Dermis microvascular lymphatic vessel endothelial cell (primary cell): Measurements from ENCODE around the gene MCM9. TPM values are rescaled to one million over a fixed set of nuclear protein-coding genes. Genes with fewer than 3 reads are reported as not detected.
A peak's percentile ranks its signal among the peaks of the same experiment; 100 is the strongest.
"Not testable (repeated sequence)": the region's sequence is repeated elsewhere in the genome, so short reads cannot be mapped to it uniquely, and the experiment has no call there.

ENCODE experiments used
- DNase-seq, 2 donors: peaks; one replicate each; pipeline versions ENCODE4 v3.0.0 to v3.0.0-alpha.2; 2010; ENCODE audit warnings: low read depth in 2 of 2
- total RNA-seq: library from RNA; depleted of rRNA; stranded (reverse); fragments of >200 nt; gene quantifications from 2 replicates; pipeline ENCODE4 v1.2.1, GENCODE V29; 2014

The MCM9 gene
- total RNA-seq, 1 donor from 2014 or later, result 8.6 TPM

- peak; percentile 84 for DNase-seq
Observed at GRCh38 chr6:118800394-118801071, 134.4 kb downstream of the MCM9 start.

GRCh38 chr6:118799826-118800225 lies 135.1 kb downstream of the MCM9 start:
- no peak for DNase-seq

- DNase-seq, result not testable (repeated sequence)
Observed at GRCh38 chr6:118796548-118796947, 138.4 kb downstream of the MCM9 start.

GRCh38 chr6:118791499-118791898 lies 143.5 kb downstream of the MCM9 start:
- DNase-seq, result no peak

GRCh38 chr6:118789954-118790353 lies 145.0 kb downstream of the MCM9 start:
- no peak for DNase-seq

- DNase-seq, result no peak
Observed at GRCh38 chr6:118789419-118789818, 145.5 kb downstream of the MCM9 start.

- DNase-seq, result no peak
Observed at GRCh38 chr6:118788702-118789101, 146.3 kb downstream of the MCM9 start.

- peak; percentile 86 to 90 for DNase-seq
Observed at GRCh38 chr6:118787724-118788423, 147.1 kb downstream of the MCM9 start.

- no peak for DNase-seq
Observed at GRCh38 chr6:118786596-118787453, 148.1 kb downstream of the MCM9 start.

- DNase-seq, result no peak
Observed at GRCh38 chr6:118785601-118786000, 149.4 kb downstream of the MCM9 start.

GRCh38 chr6:118784641-118785164 lies 150.3 kb downstream of the MCM9 start:
- DNase-seq, result no peak

- DNase-seq, result peak; percentile 16 to 82
Observed at GRCh38 chr6:118783931-118784550, 150.9 kb downstream of the MCM9 start.

GRCh38 chr6:118782651-118783050 lies 152.3 kb downstream of the MCM9 start:
- DNase-seq, result no peak

- peak in 1 of 2 donors; percentile 16 for DNase-seq
Observed at GRCh38 chr6:118781897-118782296, 153.1 kb downstream of the MCM9 start.

GRCh38 chr6:118780668-118781067 lies 154.3 kb downstream of the MCM9 start:
- peak in 1 of 2 donors; percentile 16 for DNase-seq

- DNase-seq, result peak; percentile 78 to 80
Observed at GRCh38 chr6:118776607-118777549, 158.1 kb downstream of the MCM9 start.

GRCh38 chr6:118775381-118775780 lies 159.6 kb downstream of the MCM9 start:
- DNase-seq, result no peak

GRCh38 chr6:118774581-118774980 lies 160.4 kb downstream of the MCM9 start:
- no peak for DNase-seq

GRCh38 chr6:118772886-118773285 lies 162.1 kb downstream of the MCM9 start:
- DNase-seq, result no peak

- no peak for DNase-seq
Observed at GRCh38 chr6:118771253-118771652, 163.7 kb downstream of the MCM9 start.
